ENCODE measurements around the gene SRSF10.
A peak's percentile ranks its signal among the peaks of the same experiment; 100 is the strongest.

SRSF10 gene

DNA sequence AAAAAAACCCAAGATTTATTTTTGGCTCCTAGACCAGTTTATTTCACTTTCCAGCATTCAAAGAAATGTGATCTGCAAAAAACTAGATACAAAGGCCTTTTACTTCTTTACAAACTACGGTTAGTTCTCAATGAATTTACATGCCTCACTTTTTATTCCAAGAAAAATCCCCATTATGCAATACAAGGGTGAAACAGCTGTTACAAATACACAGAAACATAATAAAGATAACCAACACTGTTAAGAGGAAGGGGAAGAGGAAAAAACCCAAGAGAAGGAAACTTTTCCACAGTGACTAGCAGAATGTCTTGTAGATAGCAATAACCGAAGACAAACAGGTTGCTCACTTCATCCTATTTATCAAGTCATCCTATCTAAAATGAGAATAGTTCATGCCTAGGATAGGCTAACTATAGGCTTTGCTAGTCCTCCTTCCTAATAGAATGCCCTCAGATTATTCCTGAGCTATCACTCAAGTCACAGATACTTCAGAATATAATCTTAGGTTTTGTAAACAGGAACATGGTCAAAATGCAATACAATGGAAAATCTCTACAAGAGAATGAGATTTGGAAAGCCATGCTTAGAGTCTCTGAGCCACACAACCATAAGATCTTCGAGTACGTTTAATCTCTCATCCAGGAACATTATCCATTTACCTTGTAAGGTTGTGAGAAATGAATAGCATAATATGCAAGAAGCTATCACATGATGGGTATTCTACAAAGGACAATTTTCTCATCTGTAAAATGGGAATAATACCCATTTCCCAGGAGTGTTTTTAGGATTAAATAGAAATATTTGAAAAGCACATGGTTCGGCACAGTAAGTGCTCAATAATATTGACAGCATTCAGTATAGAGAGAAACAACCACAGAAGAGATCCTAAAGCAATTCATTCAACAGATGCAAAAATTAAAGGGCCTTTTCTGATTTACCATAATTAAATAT, 15.1 kb downstream of the SRSF10 start (continued):
- TF ChIP-seq MZF1 (tag by site-specific recombination; IDR thresholded peaks at IDR 0.05; ENCODE audit: borderline replicate concordance) = peak; percentile 50; the same call in 1 of the 2 replicates
- peak; percentile 55 for TF ChIP-seq ZNF366 (tag by site-specific recombination; conservative IDR thresholded peaks at IDR 0.05)
- 0 out of 2 replicates have a peak, but pooled peaks have one; percentile 12 for TF ChIP-seq ZFP37 (tag by site-specific recombination; IDR thresholded peaks at IDR 0.05)
- TF ChIP-seq ZNF157 (tag by site-specific recombination; IDR thresholded peaks at IDR 0.05) = no peak
- TF ChIP-seq, protein P1, sequence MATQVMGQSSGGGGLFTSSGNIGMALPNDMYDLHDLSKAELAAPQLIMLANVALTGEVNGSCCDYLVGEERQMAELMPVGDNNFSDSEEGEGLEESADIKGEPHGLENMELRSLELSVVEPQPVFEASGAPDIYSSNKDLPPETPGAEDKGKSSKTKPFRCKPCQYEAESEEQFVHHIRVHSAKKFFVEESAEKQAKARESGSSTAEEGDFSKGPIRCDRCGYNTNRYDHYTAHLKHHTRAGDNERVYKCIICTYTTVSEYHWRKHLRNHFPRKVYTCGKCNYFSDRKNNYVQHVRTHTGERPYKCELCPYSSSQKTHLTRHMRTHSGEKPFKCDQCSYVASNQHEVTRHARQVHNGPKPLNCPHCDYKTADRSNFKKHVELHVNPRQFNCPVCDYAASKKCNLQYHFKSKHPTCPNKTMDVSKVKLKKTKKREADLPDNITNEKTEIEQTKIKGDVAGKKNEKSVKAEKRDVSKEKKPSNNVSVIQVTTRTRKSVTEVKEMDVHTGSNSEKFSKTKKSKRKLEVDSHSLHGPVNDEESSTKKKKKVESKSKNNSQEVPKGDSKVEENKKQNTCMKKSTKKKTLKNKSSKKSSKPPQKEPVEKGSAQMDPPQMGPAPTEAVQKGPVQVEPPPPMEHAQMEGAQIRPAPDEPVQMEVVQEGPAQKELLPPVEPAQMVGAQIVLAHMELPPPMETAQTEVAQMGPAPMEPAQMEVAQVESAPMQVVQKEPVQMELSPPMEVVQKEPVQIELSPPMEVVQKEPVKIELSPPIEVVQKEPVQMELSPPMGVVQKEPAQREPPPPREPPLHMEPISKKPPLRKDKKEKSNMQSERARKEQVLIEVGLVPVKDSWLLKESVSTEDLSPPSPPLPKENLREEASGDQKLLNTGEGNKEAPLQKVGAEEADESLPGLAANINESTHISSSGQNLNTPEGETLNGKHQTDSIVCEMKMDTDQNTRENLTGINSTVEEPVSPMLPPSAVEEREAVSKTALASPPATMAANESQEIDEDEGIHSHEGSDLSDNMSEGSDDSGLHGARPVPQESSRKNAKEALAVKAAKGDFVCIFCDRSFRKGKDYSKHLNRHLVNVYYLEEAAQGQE (tag by site-specific recombination; IDR thresholded peaks at IDR 0.05) = no peak
- TF ChIP-seq, protein P2, sequence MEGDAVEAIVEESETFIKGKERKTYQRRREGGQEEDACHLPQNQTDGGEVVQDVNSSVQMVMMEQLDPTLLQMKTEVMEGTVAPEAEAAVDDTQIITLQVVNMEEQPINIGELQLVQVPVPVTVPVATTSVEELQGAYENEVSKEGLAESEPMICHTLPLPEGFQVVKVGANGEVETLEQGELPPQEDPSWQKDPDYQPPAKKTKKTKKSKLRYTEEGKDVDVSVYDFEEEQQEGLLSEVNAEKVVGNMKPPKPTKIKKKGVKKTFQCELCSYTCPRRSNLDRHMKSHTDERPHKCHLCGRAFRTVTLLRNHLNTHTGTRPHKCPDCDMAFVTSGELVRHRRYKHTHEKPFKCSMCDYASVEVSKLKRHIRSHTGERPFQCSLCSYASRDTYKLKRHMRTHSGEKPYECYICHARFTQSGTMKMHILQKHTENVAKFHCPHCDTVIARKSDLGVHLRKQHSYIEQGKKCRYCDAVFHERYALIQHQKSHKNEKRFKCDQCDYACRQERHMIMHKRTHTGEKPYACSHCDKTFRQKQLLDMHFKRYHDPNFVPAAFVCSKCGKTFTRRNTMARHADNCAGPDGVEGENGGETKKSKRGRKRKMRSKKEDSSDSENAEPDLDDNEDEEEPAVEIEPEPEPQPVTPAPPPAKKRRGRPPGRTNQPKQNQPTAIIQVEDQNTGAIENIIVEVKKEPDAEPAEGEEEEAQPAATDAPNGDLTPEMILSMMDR (tag by site-specific recombination; IDR thresholded peaks at IDR 0.05) = no peak
- TF ChIP-seq REPIN1 (tag by site-specific recombination; IDR thresholded peaks at IDR 0.05; ENCODE audit: low read depth) = no peak
- TF ChIP-seq, protein P3, sequence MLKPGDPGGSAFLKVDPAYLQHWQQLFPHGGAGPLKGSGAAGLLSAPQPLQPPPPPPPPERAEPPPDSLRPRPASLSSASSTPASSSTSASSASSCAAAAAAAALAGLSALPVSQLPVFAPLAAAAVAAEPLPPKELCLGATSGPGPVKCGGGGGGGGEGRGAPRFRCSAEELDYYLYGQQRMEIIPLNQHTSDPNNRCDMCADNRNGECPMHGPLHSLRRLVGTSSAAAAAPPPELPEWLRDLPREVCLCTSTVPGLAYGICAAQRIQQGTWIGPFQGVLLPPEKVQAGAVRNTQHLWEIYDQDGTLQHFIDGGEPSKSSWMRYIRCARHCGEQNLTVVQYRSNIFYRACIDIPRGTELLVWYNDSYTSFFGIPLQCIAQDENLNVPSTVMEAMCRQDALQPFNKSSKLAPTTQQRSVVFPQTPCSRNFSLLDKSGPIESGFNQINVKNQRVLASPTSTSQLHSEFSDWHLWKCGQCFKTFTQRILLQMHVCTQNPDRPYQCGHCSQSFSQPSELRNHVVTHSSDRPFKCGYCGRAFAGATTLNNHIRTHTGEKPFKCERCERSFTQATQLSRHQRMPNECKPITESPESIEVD (tag by site-specific recombination; IDR thresholded peaks at IDR 0.05) = peak; percentile 87

DNA sequence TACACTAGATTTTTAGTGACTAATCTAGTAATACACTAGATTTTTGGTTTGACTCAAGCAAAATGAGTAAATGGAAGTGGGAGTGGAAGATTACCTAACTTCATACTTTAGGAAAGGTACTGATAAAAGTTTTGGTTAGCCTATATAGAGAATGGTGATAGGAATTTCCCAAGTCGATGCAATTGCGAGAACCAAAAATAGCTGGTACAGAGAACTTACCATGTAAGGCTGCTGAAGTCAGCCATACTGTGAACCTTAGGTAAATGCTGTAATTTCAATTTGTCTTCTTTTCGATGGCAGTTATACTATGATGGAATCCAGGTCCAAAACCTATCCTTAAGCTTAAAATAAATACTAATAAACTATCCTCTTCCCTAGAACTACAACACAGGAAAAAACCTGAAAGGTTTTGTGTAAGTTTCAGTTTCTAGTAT, 15.9 kb downstream of the SRSF10 start:
- Histone ChIP-seq H3K4me1 (ENCODE audit: control insufficient read depth, insufficient read depth, low read length) (no peaks in the 10 kb centered on the region), H3K9me3 (ENCODE audit: control insufficient read depth, insufficient read depth, low read depth, low read length) (no peaks in the 10 kb centered on the region), H3K4me3 (ENCODE audit: low read depth, low read length) (no peak overlapping the region), H3K27ac (ENCODE audit: extremely low read depth, low read depth, low read length) (no peak overlapping the region), H3K36me3 (ENCODE audit: control insufficient read depth in 2 of 2, insufficient read depth in 1 of 2, low read length in 2 of 2) (peaks cover 6 to 78% of the 10 kb centered on the region in 2 experiments; a peak in 2 of 3 replicates)
- TF ChIP-seq, protein P1 (tag by site-specific recombination; IDR thresholded peaks at IDR 0.05) = no peak
- TF ChIP-seq ZNF510 (tag by site-specific recombination; IDR thresholded peaks at IDR 0.05; ENCODE audit: insufficient replicate concordance) = peak; percentile 15
- ChIA-PET CTCF (interaction anchor here (0.6 to 2.4 kb wide), 5 partner anchors 48 to 192 kb away, joined by 3 to 7 read pairs (median 4); no protein-coding TSS in a partner anchor), POLR2A (interaction anchor here (0.6 to 1.7 kb wide), 5 partner anchors 16 to 186 kb away, joined by 3 to 9 read pairs (median 4); partner anchors contain the start of gene SRSF10)
